Ectodermal cell (in vitro differentiated cells): ENCODE results near the gene WDFY3.

Experiments used
- H3K27ac ChIP-seq: 2 replicates; pipeline ENCODE4 v1.7.0; 2013; ENCODE audit warnings: mild to moderate bottlenecking, low read depth, low read length; ENCODE audit not compliant: insufficient read depth, poor library complexity, severe bottlenecking
- H3K27me3 ChIP-seq: 2 replicates; pipeline ENCODE4 v1.7.0; 2013; ENCODE audit warnings: mild to moderate bottlenecking, low read length; ENCODE audit not compliant: insufficient read depth, control insufficient read depth, poor library complexity, severe bottlenecking
- H3K36me3 ChIP-seq: one replicate; pipeline ENCODE4 v1.7.0; 2013; ENCODE audit warnings: low read length; ENCODE audit not compliant: control insufficient read depth, insufficient read depth
- H3K4me1 ChIP-seq: one replicate; pipeline ENCODE4 v1.7.0; 2013; ENCODE audit warnings: low read length; ENCODE audit not compliant: control insufficient read depth, insufficient read depth
- H3K4me3 ChIP-seq: 2 replicates; pipeline ENCODE4 v1.7.0; 2013; ENCODE audit warnings: low read depth, low read length, control low read depth; ENCODE audit not compliant: insufficient read depth
- H3K9me3 ChIP-seq: 2 replicates; pipeline ENCODE4 v1.7.0; 2013; ENCODE audit warnings: mild to moderate bottlenecking, low read length, moderate library complexity; ENCODE audit not compliant: control insufficient read depth
- whole genome bisulfite sequencing, 2 experiments: methylation state at CpG; one replicate each; pipeline ENCODE4 v1.1.7; 2013; ENCODE audit warnings: missing lambda C conversion rate in 2 of 2; 5-methylcytosine and 5-hydroxymethylcytosine counted together

WDFY3 gene

GRCh38 chr4:84952776-84953175, 13.7 kb downstream of the WDFY3 start:
- no peak overlapping the region for H3K4me3 ChIP-seq
- WGBS, 2 experiments = 80% methylated on average over 1 of the region's 1 CpG; no CpG with 5 or more reads in 1 of the 2 experiments
- H3K27me3 ChIP-seq = no peaks in the 10 kb centered on the region
- H3K9me3 ChIP-seq = no peaks in the 10 kb centered on the region
- no peaks in the 10 kb centered on the region for H3K4me1 ChIP-seq
- no peaks in the 10 kb centered on the region for H3K36me3 ChIP-seq
- no peak overlapping the region for H3K27ac ChIP-seq

GRCh38 chr4:84952004-84952403, 14.5 kb downstream of the WDFY3 start:
- no CpG with 5 or more reads among the region's 1 CpG for WGBS, 2 experiments
- no peak overlapping the region for H3K4me3 ChIP-seq
- H3K27me3 ChIP-seq = no peaks in the 10 kb centered on the region
- no peak overlapping the region for H3K27ac ChIP-seq
- H3K36me3 ChIP-seq = no peaks in the 10 kb centered on the region
- H3K4me1 ChIP-seq = no peaks in the 10 kb centered on the region
- no peaks in the 10 kb centered on the region for H3K9me3 ChIP-seq

GRCh38 chr4:84948056-84948455, 18.4 kb downstream of the WDFY3 start:
- WGBS, 2 experiments = 100% methylated on average over 1 of the region's 2 CpGs; no CpG with 5 or more reads in 1 of the 2 experiments

GRCh38 chr4:84944947-84945346, 21.5 kb downstream of the WDFY3 start:
- Histone ChIP-seq H3K4me1 (no peaks in the 10 kb centered on the region), H3K36me3 (peaks cover 4% of the 10 kb centered on the region)
- 89 to 100% methylated on average over 1 of the region's 1 CpG for WGBS, 2 experiments

More at GRCh38 chr4:84948056-84948455, 18.4 kb downstream of the WDFY3 start:
- Histone ChIP-seq H3K36me3 (no peaks in the 10 kb centered on the region), H3K4me3 (no peak overlapping the region), H3K27ac (no peak overlapping the region), H3K27me3 (no peaks in the 10 kb centered on the region), H3K4me1 (no peaks in the 10 kb centered on the region), H3K9me3 (no peaks in the 10 kb centered on the region)

GRCh38 chr4:84940960-84941359, 25.5 kb downstream of the WDFY3 start:
- Histone ChIP-seq H3K36me3 (peaks cover 4% of the 10 kb centered on the region), H3K9me3 (no peaks in the 10 kb centered on the region), H3K4me3 (no peak overlapping the region), H3K4me1 (no peaks in the 10 kb centered on the region), H3K27ac (no peak overlapping the region), H3K27me3 (no peaks in the 10 kb centered on the region)

More at GRCh38 chr4:84944947-84945346, 21.5 kb downstream of the WDFY3 start:
- H3K27ac ChIP-seq = no peak overlapping the region
- no peak overlapping the region for H3K4me3 ChIP-seq
- no peaks in the 10 kb centered on the region for H3K9me3 ChIP-seq
- no peaks in the 10 kb centered on the region for H3K27me3 ChIP-seq

GRCh38 chr4:84939113-84939512, 27.4 kb downstream of the WDFY3 start:
- Histone ChIP-seq H3K27me3 (no peaks in the 10 kb centered on the region), H3K4me1 (no peaks in the 10 kb centered on the region), H3K36me3 (peaks cover 4% of the 10 kb centered on the region), H3K27ac (no peak overlapping the region), H3K9me3 (no peaks in the 10 kb centered on the region), H3K4me3 (no peak overlapping the region)
- 92 to 95% methylated on average over 6 of the region's 6 CpGs for WGBS, 2 experiments

GRCh38 chr4:84938316-84938715, 28.2 kb downstream of the WDFY3 start:
- 94 to 96% methylated on average over 2 of the region's 2 CpGs for WGBS, 2 experiments
- H3K27me3 ChIP-seq = no peaks in the 10 kb centered on the region
- H3K9me3 ChIP-seq = no peaks in the 10 kb centered on the region
- no peak overlapping the region for H3K4me3 ChIP-seq
- no peak overlapping the region for H3K27ac ChIP-seq
- peaks cover 4% of the 10 kb centered on the region for H3K36me3 ChIP-seq
- H3K4me1 ChIP-seq = no peaks in the 10 kb centered on the region

- Histone ChIP-seq H3K4me1 (peaks cover 5% of the 10 kb centered on the region), H3K4me3 (no peak overlapping the region), H3K9me3 (no peaks in the 10 kb centered on the region), H3K36me3 (no peaks in the 10 kb centered on the region), H3K27me3 (no peaks in the 10 kb centered on the region), H3K27ac (no peak overlapping the region)
- 87 to 97% methylated on average over 3 of the region's 3 CpGs for WGBS, 2 experiments
Observed at GRCh38 chr4:84937381-84937977, 29.0 kb downstream of the WDFY3 start.

GRCh38 chr4:84936123-84936522, 30.4 kb downstream of the WDFY3 start:
- Histone ChIP-seq H3K36me3 (no peaks in the 10 kb centered on the region), H3K4me3 (no peak overlapping the region), H3K27ac (no peak overlapping the region), H3K4me1 (peaks cover 13% of the 10 kb centered on the region), H3K27me3 (no peaks in the 10 kb centered on the region), H3K9me3 (no peaks in the 10 kb centered on the region)
- WGBS, 2 experiments = 95 to 96% methylated on average over 2 of the region's 2 CpGs

GRCh38 chr4:84932462-84932861, 34.0 kb downstream of the WDFY3 start:
- Histone ChIP-seq H3K27ac (no peak overlapping the region), H3K4me1 (peaks cover 13% of the 10 kb centered on the region), H3K9me3 (no peaks in the 10 kb centered on the region), H3K36me3 (no peaks in the 10 kb centered on the region), H3K4me3 (no peak overlapping the region), H3K27me3 (no peaks in the 10 kb centered on the region)
- WGBS, 2 experiments = 100% methylated on average over 1 of the region's 1 CpG

- peak overlapping the region; percentile 75 for H3K27ac ChIP-seq
- no peaks in the 10 kb centered on the region for H3K36me3 ChIP-seq
- no peaks in the 10 kb centered on the region for H3K9me3 ChIP-seq
- no peak overlapping the region for H3K4me3 ChIP-seq
- peaks cover 13% of the 10 kb centered on the region for H3K4me1 ChIP-seq
- no peaks in the 10 kb centered on the region for H3K27me3 ChIP-seq
- WGBS, 2 experiments = 66 to 68% methylated on average over 3 of the region's 3 CpGs
Observed at GRCh38 chr4:84931961-84932360, 34.5 kb downstream of the WDFY3 start.
